ENCODE measurements around the gene WDR33.
"Not testable (repeated sequence)": the region's sequence is repeated elsewhere in the genome, so short reads cannot be mapped to it uniquely, and the experiment has no call there.

The WDR33 gene

GRCh38 chr2:127807678-127808353 lies 3.2 kb downstream of the WDR33 start:
- DNase-seq = no peak

- DNase-seq = not testable (repeated sequence)
Observed at GRCh38 chr2:127806860-127807259, 4.1 kb downstream of the WDR33 start.

GRCh38 chr2:127805491-127805890 lies 5.5 kb downstream of the WDR33 start:
- no peak for DNase-seq

- no peak for DNase-seq
Observed at GRCh38 chr2:127799926-127800325, 11.0 kb downstream of the WDR33 start.

GRCh38 chr2:127796389-127796788 lies 14.6 kb downstream of the WDR33 start:
- DNase-seq = no peak

- DNase-seq = not testable (repeated sequence)
Observed at GRCh38 chr2:127794901-127795300, 16.1 kb downstream of the WDR33 start.

GRCh38 chr2:127792805-127793204 lies 18.2 kb downstream of the WDR33 start:
- no peak for DNase-seq

GRCh38 chr2:127790694-127791529 lies 20.1 kb downstream of the WDR33 start:
- no peak for DNase-seq

GRCh38 chr2:127786048-127786809 lies 24.7 kb downstream of the WDR33 start:
- DNase-seq = no peak

GRCh38 chr2:127784965-127785518 lies 25.9 kb downstream of the WDR33 start:
- DNase-seq = no peak

- DNase-seq = no peak
Observed at GRCh38 chr2:127783101-127783500, 27.9 kb downstream of the WDR33 start.

- no peak for DNase-seq
Observed at GRCh38 chr2:127778850-127779249, 32.1 kb downstream of the WDR33 start.

GRCh38 chr2:127778447-127778846 lies 32.5 kb downstream of the WDR33 start:
- no peak for DNase-seq

GRCh38 chr2:127776122-127776780 lies 34.7 kb downstream of the WDR33 start:
- DNase-seq = no peak

- DNase-seq = no peak
Observed at GRCh38 chr2:127771756-127772155, 39.2 kb downstream of the WDR33 start.

GRCh38 chr2:127770973-127771735 lies 39.8 kb downstream of the WDR33 start:
- DNase-seq = no peak

GRCh38 chr2:127770534-127770933 lies 40.4 kb downstream of the WDR33 start:
- not testable (repeated sequence) for DNase-seq

- no peak for DNase-seq
Observed at GRCh38 chr2:127769587-127769986, 41.4 kb downstream of the WDR33 start.

- DNase-seq = no peak
Observed at GRCh38 chr2:127768775-127769479, 42.0 kb downstream of the WDR33 start.

- DNase-seq = no peak
Observed at GRCh38 chr2:127763776-127764175, 47.2 kb downstream of the WDR33 start.

- DNase-seq = no peak
Observed at GRCh38 chr2:127762846-127763245, 48.1 kb downstream of the WDR33 start.
